ENCODE measurements around the gene SEC14L3. TPM values are rescaled to one million over a fixed set of nuclear protein-coding genes. Genes with fewer than 3 reads are reported as not detected.
"Not testable (repeated sequence)": the region's sequence is repeated elsewhere in the genome, so short reads cannot be mapped to it uniquely, and the experiment has no call there.

SEC14L3 gene
- total and polyA plus RNA-seq, 2 donors (not counting 1 experiment from before 2014, with no cell fraction given), result not detected

GRCh38 chr22:30470655-30471054 lies 1.2 kb downstream of the SEC14L3 start:
- ATAC-seq (ENCODE audit: low read depth) (no peak), DNase-seq (no peak)
- Histone ChIP-seq H2AFZ (ENCODE audit: insufficient read depth, low read depth, low read length, poor library complexity, severe bottlenecking) (no peak overlapping the region), H3K27me3 (replicated peaks in 1 of 4; ENCODE audit: control extremely low read depth in 1 of 4, control insufficient read depth in 3 of 4, insufficient read depth in 4 of 4, low read length in 3 of 4) (peaks cover 0 to 31% (median 12%) of the 10 kb centered on the region in 4 experiments), H3K4me3 (ENCODE audit: control extremely low read depth in 1 of 5, extremely low read depth in 1 of 5, insufficient read depth in 1 of 5, low read depth in 2 of 5, low read length in 4 of 5) (no peak overlapping the region), H3K4me2 (replicated peaks; ENCODE audit: low read depth, low read length, poor library complexity, severe bottlenecking) (no peak overlapping the region), H3K9me3 (ENCODE audit: control extremely low read depth in 1 of 3, control insufficient read depth in 2 of 3, insufficient read depth in 1 of 3, low read length in 2 of 3) (no peaks in the 10 kb centered on the region), H3K9ac (ENCODE audit: low read length) (no peak overlapping the region), H3K4me1 (ENCODE audit: control insufficient read depth in 2 of 2, insufficient read depth in 2 of 2, low read length in 2 of 2) (no peaks in the 10 kb centered on the region), H3K79me2 (ENCODE audit: control insufficient read depth, insufficient read depth, low read length) (no peaks in the 10 kb centered on the region), H4K20me1 (ENCODE audit: control insufficient read depth, insufficient read depth, low read length, poor library complexity, severe bottlenecking) (no peaks in the 10 kb centered on the region), H3K36me3 (replicated peaks in 1 of 2; ENCODE audit: control extremely low read depth in 1 of 2, control insufficient read depth in 1 of 2, extremely low read depth in 1 of 2, insufficient read depth in 2 of 2, low read length in 1 of 2) (no peaks in the 10 kb centered on the region), H3K27ac (ENCODE audit: low read length in 2 of 2) (no peak overlapping the region)
- Mint-ChIP-seq H3K27me3 (peaks cover 44% of the 10 kb centered on the region), H3K4me1 (no peaks in the 10 kb centered on the region), H3K9me3 (ENCODE audit: insufficient read depth) (no peaks in the 10 kb centered on the region), H3K4me3 (no peak overlapping the region), H3K27ac (no peak overlapping the region)
- POLR2A ChIA-PET, result no interaction called here
- CTCF ChIA-PET, result interaction anchor here (1.1 kb wide), 1 partner anchor 13 kb away, joined by 3 read pairs; no protein-coding TSS in a partner anchor
- intact Hi-C loops (cut with micrococcal nuclease), result no loop called here
- WGBS (ENCODE audit: insufficient coverage), result 79% methylated on average over 2 of the region's 2 CpGs
- TF ChIP-seq, protein P1, sequence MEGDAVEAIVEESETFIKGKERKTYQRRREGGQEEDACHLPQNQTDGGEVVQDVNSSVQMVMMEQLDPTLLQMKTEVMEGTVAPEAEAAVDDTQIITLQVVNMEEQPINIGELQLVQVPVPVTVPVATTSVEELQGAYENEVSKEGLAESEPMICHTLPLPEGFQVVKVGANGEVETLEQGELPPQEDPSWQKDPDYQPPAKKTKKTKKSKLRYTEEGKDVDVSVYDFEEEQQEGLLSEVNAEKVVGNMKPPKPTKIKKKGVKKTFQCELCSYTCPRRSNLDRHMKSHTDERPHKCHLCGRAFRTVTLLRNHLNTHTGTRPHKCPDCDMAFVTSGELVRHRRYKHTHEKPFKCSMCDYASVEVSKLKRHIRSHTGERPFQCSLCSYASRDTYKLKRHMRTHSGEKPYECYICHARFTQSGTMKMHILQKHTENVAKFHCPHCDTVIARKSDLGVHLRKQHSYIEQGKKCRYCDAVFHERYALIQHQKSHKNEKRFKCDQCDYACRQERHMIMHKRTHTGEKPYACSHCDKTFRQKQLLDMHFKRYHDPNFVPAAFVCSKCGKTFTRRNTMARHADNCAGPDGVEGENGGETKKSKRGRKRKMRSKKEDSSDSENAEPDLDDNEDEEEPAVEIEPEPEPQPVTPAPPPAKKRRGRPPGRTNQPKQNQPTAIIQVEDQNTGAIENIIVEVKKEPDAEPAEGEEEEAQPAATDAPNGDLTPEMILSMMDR (IDR thresholded peaks at IDR 0.05), result no peak
- TF ChIP-seq EZH2 (IDR thresholded peaks at IDR 0.05; ENCODE audit: borderline replicate concordance, insufficient read depth, low read depth, low read length, poor library complexity, severe bottlenecking), result no peak

- Mint-ChIP-seq H3K27me3 (peaks cover 51% of the 10 kb centered on the region), H3K4me3 (no peak overlapping the region), H3K4me1 (no peaks in the 10 kb centered on the region), H3K9me3 (ENCODE audit: insufficient read depth) (no peaks in the 10 kb centered on the region), H3K27ac (no peak overlapping the region)
- Histone ChIP-seq H3K27ac (ENCODE audit: low read length in 2 of 2) (no peak overlapping the region), H3K27me3 (replicated peaks in 1 of 4; ENCODE audit: control extremely low read depth in 1 of 4, control insufficient read depth in 3 of 4, insufficient read depth in 4 of 4, low read length in 3 of 4) (peaks cover 0 to 40% (median 19%) of the 10 kb centered on the region in 4 experiments), H3K36me3 (replicated peaks in 1 of 2; ENCODE audit: control extremely low read depth in 1 of 2, control insufficient read depth in 1 of 2, extremely low read depth in 1 of 2, insufficient read depth in 2 of 2, low read length in 1 of 2) (no peaks in the 10 kb centered on the region), H3K4me3 (ENCODE audit: control extremely low read depth in 1 of 5, extremely low read depth in 1 of 5, insufficient read depth in 1 of 5, low read depth in 2 of 5, low read length in 4 of 5) (no peak overlapping the region), H3K4me2 (replicated peaks; ENCODE audit: low read depth, low read length, poor library complexity, severe bottlenecking) (no peak overlapping the region), H4K20me1 (ENCODE audit: control insufficient read depth, insufficient read depth, low read length, poor library complexity, severe bottlenecking) (no peaks in the 10 kb centered on the region), H3K4me1 (ENCODE audit: control insufficient read depth in 2 of 2, insufficient read depth in 2 of 2, low read length in 2 of 2) (no peaks in the 10 kb centered on the region), H2AFZ (ENCODE audit: insufficient read depth, low read depth, low read length, poor library complexity, severe bottlenecking) (no peak overlapping the region), H3K9ac (ENCODE audit: low read length) (no peak overlapping the region), H3K79me2 (ENCODE audit: control insufficient read depth, insufficient read depth, low read length) (no peaks in the 10 kb centered on the region), H3K9me3 (ENCODE audit: control extremely low read depth in 1 of 3, control insufficient read depth in 2 of 3, insufficient read depth in 1 of 3, low read length in 2 of 3) (no peaks in the 10 kb centered on the region)
- ChIA-PET POLR2A (no interaction called here), CTCF (interaction anchor here (1.0 to 1.1 kb wide), 2 partner anchors 16 to 181 kb away, joined by 3 read pairs; no protein-coding TSS in a partner anchor)
- DNase-seq (no peak), ATAC-seq (ENCODE audit: low read depth) (no peak)
- TF ChIP-seq, protein P1 (IDR thresholded peaks at IDR 0.05), result no peak
- no peak for TF ChIP-seq EZH2 (IDR thresholded peaks at IDR 0.05; ENCODE audit: borderline replicate concordance, insufficient read depth, low read depth, low read length, poor library complexity, severe bottlenecking)
- WGBS (ENCODE audit: insufficient coverage), result 63% methylated on average over 2 of the region's 2 CpGs
- intact Hi-C loops (cut with micrococcal nuclease), result no loop called here
Measured at GRCh38 chr22:30469165-30469564, 2.7 kb downstream of the SEC14L3 start.

- H3K27ac Mint-ChIP-seq; CTCF ChIA-PET; ATAC-seq (ENCODE audit: low read depth): not testable (repeated sequence)
Measured at GRCh38 chr22:30460555-30460954, 11.3 kb downstream of the SEC14L3 start.

More at GRCh38 chr22:30460555-30460954, 11.3 kb downstream of the SEC14L3 start:
- H3K4me1 ChIP-seq (ENCODE audit: control insufficient read depth in 2 of 2, insufficient read depth in 2 of 2, low read length in 2 of 2); H3K27ac ChIP-seq (ENCODE audit: low read length in 2 of 2); H3K9me3 ChIP-seq (ENCODE audit: control extremely low read depth in 1 of 3, control insufficient read depth in 2 of 3, insufficient read depth in 1 of 3, low read length in 2 of 3); H3K4me3 Mint-ChIP-seq; H3K9ac ChIP-seq (ENCODE audit: low read length); H2AFZ ChIP-seq (ENCODE audit: insufficient read depth, low read depth, low read length, poor library complexity, severe bottlenecking); H3K9me3 Mint-ChIP-seq (ENCODE audit: insufficient read depth); H3K4me1 Mint-ChIP-seq; H3K4me3 ChIP-seq (ENCODE audit: control extremely low read depth in 1 of 5, extremely low read depth in 1 of 5, insufficient read depth in 1 of 5, low read depth in 2 of 5, low read length in 4 of 5); H3K36me3 ChIP-seq (replicated peaks in 1 of 2; ENCODE audit: control extremely low read depth in 1 of 2, control insufficient read depth in 1 of 2, extremely low read depth in 1 of 2, insufficient read depth in 2 of 2, low read length in 1 of 2); H3K79me2 ChIP-seq (ENCODE audit: control insufficient read depth, insufficient read depth, low read length); DNase-seq; POLR2A ChIA-PET; H4K20me1 ChIP-seq (ENCODE audit: control insufficient read depth, insufficient read depth, low read length, poor library complexity, severe bottlenecking); intact Hi-C loops (cut with micrococcal nuclease); H3K4me2 ChIP-seq (replicated peaks; ENCODE audit: low read depth, low read length, poor library complexity, severe bottlenecking): not testable (repeated sequence)
- peaks cover 40% of the 10 kb centered on the region for H3K27me3 Mint-ChIP-seq
- 80% methylated on average over 2 of the region's 6 CpGs for WGBS (ENCODE audit: insufficient coverage)
- peaks cover 0 to 22% (median 7%) of the 10 kb centered on the region in 4 experiments for H3K27me3 ChIP-seq (replicated peaks in 1 of 4; ENCODE audit: control extremely low read depth in 1 of 4, control insufficient read depth in 3 of 4, insufficient read depth in 4 of 4, low read length in 3 of 4)
